CD4-positive, alpha-beta T cell (primary cell): ENCODE data around the gene DSG3. TPM values are rescaled to one million over a fixed set of nuclear protein-coding genes. Genes with fewer than 3 reads are reported as not detected.

ENCODE experiments used
- ATAC-seq: fragments of 200-7000 bp; cut with Tn5 transposase; one replicate; pipeline ENCODE4 v1.10.0; 2022; ENCODE audit warnings: mild to moderate bottlenecking; ENCODE audit not compliant: poor library complexity
- CTCF ChIA-PET: fragments of 350-600 bp; sonication (Branson Sonifier 250); formaldehyde crosslinking; loops from one replicate; lab custom pipeline; 2021; ENCODE audit warnings: antibody characterized with exemption, inconsistent platforms; lab: Charles Lee
- POLR2A ChIA-PET: fragments of 350-600 bp; sonication (Branson Sonifier 250); formaldehyde crosslinking; loops from one replicate; lab custom pipeline; 2021; ENCODE audit warnings: antibody characterized with exemption, inconsistent platforms; lab: Charles Lee
- DNase-seq, 14 experiments: peaks; one replicate each; pipeline ENCODE4 v3.0.0-alpha.2; 2013 to 2020; ENCODE audit warnings: mixed read lengths in 2 of 14
- H3K27ac ChIP-seq, 2 donors: one replicate each; pipeline versions ENCODE4 v1.5.1 to v1.7.0; 2013; ENCODE audit warnings: low read length in 2 of 2, low read depth in 1 of 2, mild to moderate bottlenecking in 1 of 2
- H3K27me3 ChIP-seq, 2 experiments: 1 replicate in 1 of 2; 2 replicates in 1 of 2; pipeline versions ENCODE4 v1.6.1 to v1.7.0; 2013; ENCODE audit warnings: low read length in 2 of 2, control low read depth in 1 of 2, mild to moderate bottlenecking in 1 of 2, moderate library complexity in 1 of 2; ENCODE audit not compliant: insufficient read depth in 2 of 2, control insufficient read depth in 1 of 2
- H3K36me3 ChIP-seq: one replicate; pipeline ENCODE4 v1.6.1; 2013; ENCODE audit warnings: low read length, control low read depth; ENCODE audit not compliant: insufficient read depth
- H3K4me1 ChIP-seq: one replicate; pipeline ENCODE4 v1.6.1; 2013; ENCODE audit warnings: low read length, control low read depth; ENCODE audit not compliant: insufficient read depth
- H3K4me3 ChIP-seq: one replicate; pipeline ENCODE4 v1.5.1; 2013; ENCODE audit warnings: mild to moderate bottlenecking, low read length, moderate library complexity
- H3K9me3 ChIP-seq, 2 experiments: 1 replicate in 1 of 2; 2 replicates in 1 of 2; pipeline versions ENCODE4 v1.6.1 to v1.7.0; 2013; ENCODE audit warnings: low read length in 2 of 2, mild to moderate bottlenecking in 2 of 2, control low read depth in 1 of 2, moderate library complexity in 1 of 2; ENCODE audit not compliant: control insufficient read depth in 1 of 2, insufficient read depth in 1 of 2
- H3K27ac Mint-ChIP-seq: one replicate; pipeline ENCODE4 v1.8.0; 2020; ENCODE audit warnings: mixed read lengths
- H3K27me3 Mint-ChIP-seq: one replicate; pipeline ENCODE4 v1.8.0; 2021; ENCODE audit warnings: mixed read lengths
- H3K36me3 Mint-ChIP-seq: one replicate; pipeline ENCODE4 v1.8.0; 2021; ENCODE audit warnings: low read depth, mixed read lengths
- H3K4me1 Mint-ChIP-seq: one replicate; pipeline ENCODE4 v1.8.0; 2021; ENCODE audit warnings: low read depth, mixed read lengths
- H3K4me3 Mint-ChIP-seq: one replicate; pipeline ENCODE4 v1.8.0; 2020; ENCODE audit warnings: mild to moderate bottlenecking, mixed read lengths
- H3K9me3 Mint-ChIP-seq: one replicate; pipeline ENCODE4 v1.8.0; 2020; ENCODE audit warnings: mixed read lengths
- intact Hi-C, 2 experiments: fragments of 100-400 bp; cut with DNase I in 1 of 2; cut with micrococcal nuclease in 1 of 2; formaldehyde crosslinking; loops; one replicate each; pipeline versions ENCODE4 v1.15.1 to v1.9.0; 2023 to 2025; cut with DNase I, micrococcal nuclease
- total RNA-seq, 174 experiments: library from RNA in 2 of 174; stranded (reverse) in 2 of 174; gene quantifications; one replicate each; pipeline ENCODE4 v1.2.3 and lab custom pipeline; 2021 to 2026
- TF ChIP-seq, protein P1 (sequence below): fragments of 200-600 bp; IDR thresholded peaks from one replicate; pipeline ENCODE4 v1.8.0; 2022; ENCODE audit warnings: antibody characterized with exemption, mild to moderate bottlenecking

Gene DSG3
- total RNA-seq, 2 experiments from 2014 or later = not detected

DNA sequence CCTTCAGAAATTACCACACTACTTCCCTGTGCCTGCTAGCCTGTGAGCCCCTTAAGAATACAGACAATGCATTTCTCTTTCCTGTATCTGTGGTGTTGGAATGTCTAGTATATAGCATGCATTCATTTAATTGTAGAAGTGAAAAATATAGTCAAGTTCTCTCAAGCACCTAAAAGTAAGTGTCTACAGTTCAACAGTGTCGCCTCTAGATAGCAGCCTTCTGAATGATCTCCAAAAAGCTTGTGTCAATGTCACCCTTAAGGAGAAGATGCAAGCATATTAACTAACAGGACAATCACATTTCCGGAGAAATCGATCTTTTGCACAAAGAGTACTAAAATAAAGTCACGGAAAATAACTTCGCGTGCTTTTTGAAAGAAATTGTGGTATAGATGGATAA lies 27.5 kb upstream of the DSG3 start:
- no peaks in the 10 kb centered on the region for H3K4me1 Mint-ChIP-seq
- ChIA-PET CTCF (no interaction called here), POLR2A (no interaction called here)
- H3K27me3 Mint-ChIP-seq = no peaks in the 10 kb centered on the region
- no peak overlapping the region for H3K4me3 ChIP-seq
- H3K4me3 Mint-ChIP-seq = no peak overlapping the region
- no peak for ATAC-seq
- H3K4me1 ChIP-seq = no peaks in the 10 kb centered on the region
- intact Hi-C loops = no loop called here
- no peaks in the 10 kb centered on the region for H3K27me3 ChIP-seq
- H3K36me3 Mint-ChIP-seq = no peaks in the 10 kb centered on the region
- TF ChIP-seq, protein P1, sequence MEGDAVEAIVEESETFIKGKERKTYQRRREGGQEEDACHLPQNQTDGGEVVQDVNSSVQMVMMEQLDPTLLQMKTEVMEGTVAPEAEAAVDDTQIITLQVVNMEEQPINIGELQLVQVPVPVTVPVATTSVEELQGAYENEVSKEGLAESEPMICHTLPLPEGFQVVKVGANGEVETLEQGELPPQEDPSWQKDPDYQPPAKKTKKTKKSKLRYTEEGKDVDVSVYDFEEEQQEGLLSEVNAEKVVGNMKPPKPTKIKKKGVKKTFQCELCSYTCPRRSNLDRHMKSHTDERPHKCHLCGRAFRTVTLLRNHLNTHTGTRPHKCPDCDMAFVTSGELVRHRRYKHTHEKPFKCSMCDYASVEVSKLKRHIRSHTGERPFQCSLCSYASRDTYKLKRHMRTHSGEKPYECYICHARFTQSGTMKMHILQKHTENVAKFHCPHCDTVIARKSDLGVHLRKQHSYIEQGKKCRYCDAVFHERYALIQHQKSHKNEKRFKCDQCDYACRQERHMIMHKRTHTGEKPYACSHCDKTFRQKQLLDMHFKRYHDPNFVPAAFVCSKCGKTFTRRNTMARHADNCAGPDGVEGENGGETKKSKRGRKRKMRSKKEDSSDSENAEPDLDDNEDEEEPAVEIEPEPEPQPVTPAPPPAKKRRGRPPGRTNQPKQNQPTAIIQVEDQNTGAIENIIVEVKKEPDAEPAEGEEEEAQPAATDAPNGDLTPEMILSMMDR = no peak
- DNase-seq = no peak
- H3K36me3 ChIP-seq = no peaks in the 10 kb centered on the region
- peaks cover 0 to 5% of the 10 kb centered on the region in 2 experiments for H3K9me3 ChIP-seq
- H3K27ac Mint-ChIP-seq = no peak overlapping the region
- H3K9me3 Mint-ChIP-seq = no peaks in the 10 kb centered on the region
- H3K27ac ChIP-seq = no peak overlapping the region

DNA sequence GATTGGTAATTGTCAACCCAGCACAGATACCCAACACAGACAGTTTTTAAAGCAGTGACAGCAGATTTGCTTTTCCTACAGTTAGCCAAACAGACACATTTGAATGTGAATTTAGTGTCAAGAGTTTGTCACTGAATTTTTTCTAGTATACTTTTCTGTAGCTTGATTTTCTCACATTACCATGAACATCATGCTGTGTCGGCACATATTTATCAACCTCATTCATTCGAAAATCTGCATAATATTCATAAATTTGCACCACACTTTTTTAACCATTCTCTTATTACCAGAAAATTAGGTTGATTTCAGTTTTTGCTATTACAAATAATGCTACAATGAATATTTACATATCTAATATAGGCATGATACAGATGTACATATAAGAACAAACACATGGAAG lies 27.0 kb upstream of the DSG3 start:
- Histone ChIP-seq H3K36me3 (no peaks in the 10 kb centered on the region), H3K27ac (no peak overlapping the region), H3K4me3 (no peak overlapping the region), H3K4me1 (no peaks in the 10 kb centered on the region), H3K27me3 (no peaks in the 10 kb centered on the region), H3K9me3 (peaks cover 0 to 5% of the 10 kb centered on the region in 2 experiments)
- ChIA-PET CTCF (no interaction called here), POLR2A (no interaction called here)
- no peak overlapping the region for H3K27ac Mint-ChIP-seq
- TF ChIP-seq, protein P1 = no peak
- no peaks in the 10 kb centered on the region for H3K4me1 Mint-ChIP-seq
- intact Hi-C loops = no loop called here
- no peak overlapping the region for H3K4me3 Mint-ChIP-seq
- no peaks in the 10 kb centered on the region for H3K36me3 Mint-ChIP-seq
- no peaks in the 10 kb centered on the region for H3K27me3 Mint-ChIP-seq
- ATAC-seq (no peak), DNase-seq (no peak)
- no peaks in the 10 kb centered on the region for H3K9me3 Mint-ChIP-seq

DNA sequence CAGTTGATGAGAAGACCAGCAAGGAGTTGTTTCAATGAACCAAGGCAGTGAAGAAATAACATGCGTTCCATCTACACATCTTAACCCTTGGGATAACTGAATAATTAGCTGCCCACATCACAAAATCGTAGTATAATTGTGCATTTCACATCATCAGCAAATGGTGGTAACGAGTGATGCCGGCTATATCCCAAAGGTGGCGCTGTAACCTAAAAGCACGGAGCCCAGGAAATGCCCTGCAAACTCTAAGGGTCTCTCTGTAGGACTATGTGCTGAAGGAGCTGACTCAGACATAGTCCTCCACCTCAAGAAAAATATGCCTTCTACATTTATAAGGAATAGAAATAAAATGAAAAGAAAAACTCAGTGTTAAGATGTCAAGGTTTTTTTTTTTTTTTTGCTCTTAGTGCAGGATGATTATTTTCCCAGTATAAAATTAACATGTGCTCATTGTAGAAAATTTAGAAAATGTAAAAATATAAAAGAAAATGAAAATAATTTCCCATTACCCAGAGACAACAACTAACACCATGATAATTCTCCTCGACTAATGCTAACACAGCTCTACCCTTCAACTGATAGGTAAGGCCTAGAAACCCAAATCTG lies 23.1 kb upstream of the DSG3 start:
- Histone ChIP-seq H3K4me3 (no peak overlapping the region), H3K4me1 (no peaks in the 10 kb centered on the region), H3K9me3 (no peaks in the 10 kb centered on the region), H3K27me3 (no peaks in the 10 kb centered on the region), H3K36me3 (no peaks in the 10 kb centered on the region), H3K27ac (no peak overlapping the region)
- H3K36me3 Mint-ChIP-seq = no peaks in the 10 kb centered on the region
- TF ChIP-seq, protein P1 = no peak
- H3K4me3 Mint-ChIP-seq = no peak overlapping the region
- no peaks in the 10 kb centered on the region for H3K27me3 Mint-ChIP-seq
- POLR2A ChIA-PET = no interaction called here
- intact Hi-C loops = no loop called here
- CTCF ChIA-PET = no interaction called here
- no peaks in the 10 kb centered on the region for H3K9me3 Mint-ChIP-seq
- ATAC-seq (no peak), DNase-seq (no peak)
- H3K4me1 Mint-ChIP-seq = no peaks in the 10 kb centered on the region
- no peak overlapping the region for H3K27ac Mint-ChIP-seq
